Lower leg skin (tissue), 3 donors: ENCODE measurements around the gene LARP1.

Experiments used
- CTCF ChIP-seq, 3 donors: fragments of 450-650 bp; IDR thresholded peaks; one replicate each; pipeline ENCODE4 v1.5.1; 2016; ENCODE audit warnings: antibody characterized with exemption in 3 of 3, mild to moderate bottlenecking in 3 of 3, moderate library complexity in 2 of 3
- POLR2A ChIP-seq, 2 donors: fragments of 450-650 bp; IDR thresholded peaks; one replicate each; pipeline ENCODE4 v1.6.1; 2016 to 2017; ENCODE audit warnings: antibody characterized with exemption in 2 of 2, mild to moderate bottlenecking in 1 of 2, moderate library complexity in 1 of 2

GRCh38 chr5:154729613-154730012, 25.6 kb upstream of the LARP1 start:
- TF ChIP-seq CTCF (IDR thresholded peaks at IDR 0.05) (no peak), POLR2A (IDR thresholded peaks at IDR 0.05) (no peak)
